ENCODE data around the gene PADI3. TPM values are rescaled to one million over a fixed set of nuclear protein-coding genes. Genes with fewer than 3 reads are reported as not detected.

PADI3 gene
- total and polyA plus RNA-seq, 2 of the 4 experiments (the other 2 are of a cell fraction), result not detected

GRCh38 chr1:17305576-17306095 lies 56.7 kb downstream of the PADI3 start:
- no peak for DNase-seq
- TF ChIP-seq MAZ (IDR thresholded peaks at IDR 0.05; ENCODE audit: borderline replicate concordance, low read depth, low read length) (no peak), CEBPB (IDR thresholded peaks at IDR 0.05; ENCODE audit: low read depth, low read length) (no peak), RCOR1 (IDR thresholded peaks at IDR 0.05; ENCODE audit: insufficient replicate concordance, low read length) (no peak), USF2 (IDR thresholded peaks at IDR 0.05; ENCODE audit: low read depth, low read length) (no peak), FOS (IDR thresholded peaks at IDR 0.05; ENCODE audit: low read depth, low read length) (no peak), CTCF (conservative IDR thresholded peaks at IDR 0.05; ENCODE audit: low read depth, low read length) (no peak), ELK1 (IDR thresholded peaks at IDR 0.05; ENCODE audit: borderline replicate concordance, low read depth, low read length) (no peak), POLR2A (IDR thresholded peaks at IDR 0.05; ENCODE audit: low read depth, low read length) (no peak), NFE2L2 (IDR thresholded peaks at IDR 0.05; ENCODE audit: low read depth, low read length) (no peak), CHD1 (IDR thresholded peaks at IDR 0.05; ENCODE audit: low read depth, low read length) (no peak), RAD21 (IDR thresholded peaks at IDR 0.05; ENCODE audit: low read length) (no peak), BHLHE40 (IDR thresholded peaks at IDR 0.05; ENCODE audit: low read depth, low read length) (no peak), SMC3 (IDR thresholded peaks at IDR 0.05; ENCODE audit: low read depth, low read length) (no peak), MXI1 (IDR thresholded peaks at IDR 0.05; ENCODE audit: borderline replicate concordance, low read depth, low read length) (no peak), RFX5 (IDR thresholded peaks at IDR 0.05; ENCODE audit: low read depth, low read length) (no peak), MAFK (IDR thresholded peaks at IDR 0.05; ENCODE audit: low read depth, low read length) (no peak)
- no peak overlapping the region for H2BK5ac ChIP-seq (ENCODE audit: low read depth, low read length, poor library complexity, severe bottlenecking)
- no peak overlapping the region for H2BK15ac ChIP-seq (ENCODE audit: low read depth, low read length)
- H3K9ac ChIP-seq (ENCODE audit: low read depth, low read length), result no peak overlapping the region
- dilution Hi-C loops (cut with HindIII; ENCODE audit: low sequenced_read_pairs, unreplicated experiment), result no loop called here
- BruUV-seq (replicated peaks), result no TSS peak
- no peak overlapping the region for H3K27ac ChIP-seq (ENCODE audit: insufficient read depth, low read length)
- CTCF ChIA-PET, result no interaction called here
- H3K79me1 ChIP-seq (ENCODE audit: low read depth in 1 of 2, low read length in 2 of 2), result no peaks in the 10 kb centered on the region
- H4K8ac ChIP-seq (ENCODE audit: low read depth in 2 of 2, low read length in 2 of 2), result no peak overlapping the region
- H3K4me2 ChIP-seq (ENCODE audit: low read depth, low read length), result no peak overlapping the region
- no peak overlapping the region for H3K23ac ChIP-seq (ENCODE audit: low read depth, low read length)
- H4K5ac ChIP-seq (ENCODE audit: low read depth, low read length), result no peak overlapping the region
- no peak overlapping the region for H4K91ac ChIP-seq (ENCODE audit: insufficient read depth, low read depth, low read length)
- in situ Hi-C loops (cut with MboI; ENCODE audit: low sequenced_read_pairs), result no loop called here
- ATAC-seq (ENCODE audit: low read depth), result no peak
- H3K56ac ChIP-seq (ENCODE audit: extremely low read depth, insufficient read depth, low read length), result no peak overlapping the region
- H3K27me3 ChIP-seq (ENCODE audit: control insufficient read depth, insufficient read depth, low read length), result peaks cover 35% of the 10 kb centered on the region
- no peaks in the 10 kb centered on the region for H3K4me1 ChIP-seq (ENCODE audit: control insufficient read depth, insufficient read depth, low read length)
- H2BK20ac ChIP-seq (ENCODE audit: low read depth, low read length), result no peak overlapping the region
- H3K14ac ChIP-seq (replicated peaks; ENCODE audit: low read depth, low read length), result no peak overlapping the region
- no peaks in the 10 kb centered on the region for H4K20me1 ChIP-seq (ENCODE audit: insufficient read depth, low read length)
- peaks cover 12% of the 10 kb centered on the region for H3K9me3 ChIP-seq (ENCODE audit: control insufficient read depth, insufficient read depth, low read length)
- H2AFZ ChIP-seq (replicated peaks; ENCODE audit: low read length, poor library complexity), result no peak overlapping the region
- 49% methylated on average over 6 of the region's 14 CpGs; no CpG with 5 or more reads in 1 of the 2 experiments for WGBS, 2 experiments (ENCODE audit: extremely low coverage in 2 of 2, insufficient read length in 1 of 2)
- POLR2A ChIA-PET (ENCODE audit: unreplicated experiment), result no interaction called here
- H3K9me1 ChIP-seq (ENCODE audit: insufficient read depth, low read length), result no peaks in the 10 kb centered on the region
- H3K4ac ChIP-seq (ENCODE audit: low read depth, low read length), result no peak overlapping the region
- intact Hi-C loops (cut with micrococcal nuclease), result no loop called here
- no peak overlapping the region for H3K18ac ChIP-seq (ENCODE audit: low read depth, low read length)
- H2AK5ac ChIP-seq (ENCODE audit: low read depth, low read length), result no peak overlapping the region
- no peak overlapping the region for H2AK9ac ChIP-seq (replicated peaks; ENCODE audit: low read depth, low read length, poor library complexity)
- H2BK120ac ChIP-seq (ENCODE audit: low read depth, low read length), result no peak overlapping the region
- no peaks in the 10 kb centered on the region for H3K36me3 ChIP-seq (ENCODE audit: control insufficient read depth, insufficient read depth, low read length)
- H3K4me3 ChIP-seq (ENCODE audit: insufficient read depth, low read depth, low read length), result no peak overlapping the region
